Mesendoderm (in vitro differentiated cells): ENCODE measurements around the gene SH2D3A.

Experiments used
- DNase-seq: peaks from one replicate; pipeline ENCODE4 v3.0.0; 2013
- H2AK5ac ChIP-seq: 2 replicates; pipeline ENCODE4 v1.6.1; 2013; ENCODE audit warnings: low read length, inconsistent platforms
- H2BK120ac ChIP-seq: 2 replicates; pipeline ENCODE4 v1.6.1; 2013; ENCODE audit warnings: low read depth, mild to moderate bottlenecking, low read length, moderate library complexity, mixed read lengths
- H2BK15ac ChIP-seq: replicated peaks from 2 replicates; pipeline ENCODE4 v1.6.1; 2013; ENCODE audit warnings: low read depth, mild to moderate bottlenecking, moderate library complexity
- H2BK5ac ChIP-seq: 2 replicates; pipeline ENCODE4 v1.6.1; 2013; ENCODE audit warnings: low read length, inconsistent platforms
- H3K18ac ChIP-seq: 2 replicates; pipeline ENCODE4 v1.6.1; 2013; ENCODE audit warnings: mild to moderate bottlenecking, low read length, mixed read lengths
- H3K23ac ChIP-seq: one replicate; pipeline ENCODE4 v1.6.1; 2013; ENCODE audit warnings: low read length
- H3K27ac ChIP-seq: 2 replicates; pipeline ENCODE4 v1.5.1; 2013; ENCODE audit warnings: low read depth, mild to moderate bottlenecking, inconsistent platforms, low read length, moderate library complexity
- H3K27me3 ChIP-seq: 2 replicates; pipeline ENCODE4 v1.6.1; 2013; ENCODE audit warnings: low read length, control low read depth, mild to moderate bottlenecking, inconsistent platforms; ENCODE audit not compliant: insufficient read depth, poor library complexity
- H3K36me3 ChIP-seq: 2 replicates; pipeline ENCODE4 v1.6.1; 2013; ENCODE audit warnings: low read length, inconsistent platforms; ENCODE audit not compliant: control insufficient read depth, insufficient read depth
- H3K4ac ChIP-seq: one replicate; pipeline ENCODE4 v1.6.1; 2013; ENCODE audit warnings: low read depth, mild to moderate bottlenecking, low read length, moderate library complexity
- H3K4me1 ChIP-seq: 2 replicates; pipeline ENCODE4 v1.6.1; 2013; ENCODE audit warnings: low read depth, low read length, inconsistent platforms; ENCODE audit not compliant: control insufficient read depth
- H3K4me2 ChIP-seq: 2 replicates; pipeline ENCODE4 v1.6.1; 2013; ENCODE audit warnings: low read length
- H3K4me3 ChIP-seq: 2 replicates; pipeline ENCODE4 v1.5.1; 2013; ENCODE audit warnings: mild to moderate bottlenecking, low read length
- H3K56ac ChIP-seq: one replicate; pipeline ENCODE4 v1.6.1; 2013; ENCODE audit warnings: low read length
- H3K79me1 ChIP-seq: 2 replicates; pipeline ENCODE4 v1.6.1; 2013; ENCODE audit warnings: low read length, inconsistent platforms
- H3K79me2 ChIP-seq: 2 replicates; pipeline ENCODE4 v1.6.1; 2013; ENCODE audit warnings: mild to moderate bottlenecking, low read length; ENCODE audit not compliant: control insufficient read depth, insufficient read depth
- H3K9ac ChIP-seq: 2 replicates; pipeline ENCODE4 v1.6.1; 2013; ENCODE audit warnings: low read length, inconsistent platforms
- H4K5ac ChIP-seq: one replicate; pipeline ENCODE4 v1.6.1; 2013; ENCODE audit warnings: low read length
- H4K8ac ChIP-seq: one replicate; pipeline ENCODE4 v1.6.1; 2013; ENCODE audit warnings: low read depth, mild to moderate bottlenecking, control low read depth, low read length, moderate library complexity
- WGBS: extraction: QIAGEN DNeasy Blood & Tissue Kit; methylation state at CpG from one replicate; pipeline ENCODE4 v1.1.7; 2013; ENCODE audit warnings: low lambda C conversion rate, missing lambda C conversion rate; ENCODE audit not compliant: insufficient coverage; ENCODE audit errors: extremely low coverage; 5-methylcytosine and 5-hydroxymethylcytosine counted together

Gene SH2D3A

DNA sequence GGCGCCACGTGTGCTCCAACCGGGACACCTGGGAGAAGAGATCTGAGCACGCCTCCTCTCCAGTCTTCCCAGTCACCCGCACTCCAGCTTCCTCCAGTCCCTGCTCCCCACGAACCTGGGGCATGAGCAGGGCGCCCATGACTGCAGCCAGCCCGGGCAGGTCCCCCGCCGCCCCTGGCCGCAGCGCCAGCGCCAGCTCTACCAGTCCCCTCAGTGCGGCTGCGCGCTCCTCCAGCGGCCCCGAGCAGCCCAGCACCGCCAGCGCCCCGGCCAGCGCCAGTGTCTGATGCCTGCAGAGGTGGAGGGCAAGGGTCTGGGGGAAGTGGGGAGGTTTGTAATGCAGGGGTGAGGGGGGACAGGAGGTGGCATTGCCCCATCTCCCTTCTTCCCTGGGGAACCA, 13.1 kb downstream of the SH2D3A start:
- Histone ChIP-seq H3K4me1 (no peaks in the 10 kb centered on the region), H3K4me3 (no peak overlapping the region), H2AK5ac (no peak overlapping the region), H3K27me3 (no peaks in the 10 kb centered on the region), H3K79me2 (no peaks in the 10 kb centered on the region), H3K4me2 (no peak overlapping the region), H3K9ac (no peak overlapping the region), H3K23ac (no peak overlapping the region), H3K79me1 (no peaks in the 10 kb centered on the region), H2BK5ac (no peak overlapping the region), H4K5ac (no peak overlapping the region), H3K56ac (no peak overlapping the region), H3K36me3 (peaks cover 10% of the 10 kb centered on the region), H4K8ac (no peak overlapping the region), H2BK15ac (no peak overlapping the region), H3K27ac (no peak overlapping the region), H2BK120ac (no peak overlapping the region), H3K4ac (no peak overlapping the region), H3K18ac (no peak overlapping the region)
- WGBS, result no CpG with 5 or more reads among the region's 22 CpGs
- DNase-seq, result no peak

DNA sequence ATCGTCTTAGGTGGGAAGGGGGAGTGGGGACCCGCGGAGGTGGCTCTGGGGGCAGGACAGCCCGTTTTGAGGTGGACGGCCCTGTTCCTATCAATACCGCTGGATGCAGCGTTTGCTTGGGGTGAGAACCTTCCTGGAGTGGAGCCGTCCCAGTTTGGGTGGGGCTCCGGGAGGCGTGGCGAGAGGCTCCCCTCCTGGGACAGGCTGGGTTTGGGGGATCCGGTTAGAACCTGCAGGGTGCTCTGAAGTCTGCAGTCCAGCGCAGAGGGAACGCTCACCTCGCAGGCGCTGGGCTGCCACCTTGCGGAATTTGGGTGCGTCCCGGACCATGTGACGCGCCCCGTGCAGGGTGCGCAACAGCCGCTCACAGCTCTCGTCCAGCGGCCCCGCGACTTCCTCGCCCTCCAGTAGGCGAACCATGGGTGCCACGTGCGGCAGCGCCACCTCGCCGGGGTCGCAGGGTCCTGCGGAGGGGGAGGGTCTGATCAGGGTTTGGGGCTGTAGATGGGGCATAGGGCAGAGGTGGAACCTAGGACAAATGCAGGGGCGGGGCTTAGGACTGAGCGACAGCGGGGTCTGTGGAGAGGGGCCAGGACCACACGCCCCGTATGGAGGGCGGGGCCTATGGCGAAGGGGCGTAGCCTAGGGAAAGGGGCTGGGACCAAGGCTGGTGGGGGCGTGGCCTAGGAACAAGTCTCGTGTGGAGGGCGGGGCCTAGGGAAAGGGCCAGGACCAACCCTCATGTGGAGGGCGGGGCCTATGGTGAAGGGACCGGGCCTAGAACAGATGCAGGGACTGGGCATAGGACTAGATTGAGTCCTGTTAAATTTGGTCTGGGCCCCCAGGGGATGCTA, 13.8 kb downstream of the SH2D3A start:
- Histone ChIP-seq H3K4me2 (peak overlapping the region; percentile 46), H4K5ac (no peak overlapping the region), H4K8ac (no peak overlapping the region), H2BK5ac (no peak overlapping the region), H2BK120ac (no peak overlapping the region), H3K18ac (peak overlapping the region; percentile 19), H3K23ac (no peak overlapping the region), H3K4me1 (no peaks in the 10 kb centered on the region), H3K9ac (peak overlapping the region; percentile 67), H3K79me2 (no peaks in the 10 kb centered on the region), H2BK15ac (no peak overlapping the region), H3K79me1 (no peaks in the 10 kb centered on the region), H3K27ac (peak overlapping the region; percentile 63), H2AK5ac (no peak overlapping the region), H3K4me3 (no peak overlapping the region), H3K56ac (peak overlapping the region; percentile 84), H3K27me3 (no peaks in the 10 kb centered on the region), H3K4ac (no peak overlapping the region), H3K36me3 (peaks cover 10% of the 10 kb centered on the region)
- peak; percentile 97 for DNase-seq
- no CpG with 5 or more reads among the region's 50 CpGs for WGBS

DNA sequence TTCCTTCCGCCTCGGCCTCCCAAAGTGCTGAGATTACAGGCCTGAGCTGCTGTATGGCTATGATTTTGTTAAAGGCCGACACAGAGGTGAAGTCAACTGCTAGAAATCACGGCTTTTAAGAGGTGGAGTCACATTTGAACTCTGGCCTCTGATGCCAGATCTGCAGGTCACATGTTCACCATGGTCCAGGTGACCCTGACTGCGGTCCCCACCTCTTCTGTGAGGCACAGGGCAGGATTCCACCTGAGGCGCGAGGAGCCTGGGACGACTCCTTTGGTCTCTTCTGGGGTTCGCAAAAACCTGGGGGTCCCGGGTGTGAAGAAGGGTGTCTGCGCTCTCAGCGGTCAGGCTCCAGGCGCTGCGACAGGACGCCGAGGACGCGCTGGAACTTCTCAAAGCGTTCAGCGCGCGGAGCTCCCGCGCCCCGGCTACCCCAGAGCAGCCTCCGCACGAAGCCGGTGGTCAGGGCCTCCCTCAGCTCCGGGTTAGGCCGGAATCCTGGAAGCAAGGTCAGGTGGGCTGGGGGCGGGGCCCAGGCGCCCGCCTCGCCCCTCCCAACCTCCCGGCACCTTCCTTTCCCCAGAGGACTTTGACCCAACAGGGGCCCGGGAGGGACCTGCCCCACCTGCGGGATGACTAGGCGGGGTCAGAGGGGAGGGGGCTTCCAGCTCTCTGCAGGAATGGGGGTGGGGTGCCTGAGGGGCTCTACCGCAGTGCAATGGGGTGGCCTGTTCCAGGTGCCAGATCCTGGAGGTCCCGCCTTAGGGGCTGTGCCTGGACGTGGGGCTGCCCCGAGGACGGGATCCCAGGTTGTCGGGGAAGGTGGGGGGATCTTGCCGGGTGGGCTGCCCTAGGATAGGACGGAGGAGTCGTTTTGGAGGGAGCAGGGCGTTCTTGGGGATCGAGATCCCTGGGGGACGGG, 14.7 kb downstream of the SH2D3A start:
- no CpG with 5 or more reads among the region's 50 CpGs for WGBS
- peak overlapping the region; percentile 63 for H3K27ac ChIP-seq

DNA sequence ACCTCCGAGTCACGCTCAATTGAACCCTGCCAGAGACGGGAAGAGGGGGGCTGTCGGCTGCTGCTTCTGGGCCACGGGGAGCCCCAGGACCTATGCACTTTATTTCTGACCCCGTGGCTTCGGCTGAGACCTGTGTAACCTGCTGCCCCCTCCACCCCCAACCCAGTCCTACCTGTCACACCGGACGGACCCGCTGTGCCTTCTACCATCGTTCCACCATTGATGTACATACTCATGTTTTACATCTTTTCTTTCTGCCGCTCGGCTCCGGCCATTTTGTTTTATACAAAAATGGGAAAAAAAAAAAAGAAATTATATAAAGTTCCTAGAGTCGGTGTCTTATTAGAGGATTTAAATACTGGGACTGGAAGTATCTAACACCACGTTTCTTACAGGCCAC, 16.0 kb downstream of the SH2D3A start:
- Histone ChIP-seq H3K79me1 (peaks cover 2% of the 10 kb centered on the region), H3K18ac (no peak overlapping the region), H3K4me3 (no peak overlapping the region), H3K27ac (no peak overlapping the region), H3K4me1 (no peaks in the 10 kb centered on the region), H4K5ac (no peak overlapping the region), H3K36me3 (peaks cover 23% of the 10 kb centered on the region), H3K23ac (no peak overlapping the region), H2BK15ac (no peak overlapping the region), H3K56ac (no peak overlapping the region), H3K27me3 (no peaks in the 10 kb centered on the region), H3K79me2 (no peaks in the 10 kb centered on the region), H3K4ac (no peak overlapping the region), H2BK120ac (no peak overlapping the region), H2BK5ac (no peak overlapping the region), H2AK5ac (no peak overlapping the region), H3K4me2 (no peak overlapping the region), H4K8ac (no peak overlapping the region), H3K9ac (no peak overlapping the region)
- no CpG with 5 or more reads among the region's 16 CpGs for WGBS
- no peak for DNase-seq

More for the DNA sequence above, 14.7 kb downstream of the SH2D3A start:
- no peak overlapping the region for H2BK120ac ChIP-seq
- H3K56ac ChIP-seq, result peak overlapping the region; percentile 84
- DNase-seq, result peak; percentile 86
- H3K4me2 ChIP-seq, result peak overlapping the region; percentile 46
- H2AK5ac ChIP-seq, result no peak overlapping the region
- H3K9ac ChIP-seq, result peak overlapping the region; percentile 67
- peak overlapping the region; percentile 19 for H3K18ac ChIP-seq
- H4K5ac ChIP-seq, result no peak overlapping the region
- H3K4me1 ChIP-seq, result no peaks in the 10 kb centered on the region
- no peak overlapping the region for H3K23ac ChIP-seq
- H3K4ac ChIP-seq, result no peak overlapping the region
- no peak overlapping the region for H3K4me3 ChIP-seq
- H3K36me3 ChIP-seq, result peaks cover 13% of the 10 kb centered on the region
- H3K27me3 ChIP-seq, result no peaks in the 10 kb centered on the region
- H4K8ac ChIP-seq, result no peak overlapping the region
- no peak overlapping the region for H2BK15ac ChIP-seq
- H2BK5ac ChIP-seq, result no peak overlapping the region
- H3K79me2 ChIP-seq, result no peaks in the 10 kb centered on the region
- no peaks in the 10 kb centered on the region for H3K79me1 ChIP-seq

DNA sequence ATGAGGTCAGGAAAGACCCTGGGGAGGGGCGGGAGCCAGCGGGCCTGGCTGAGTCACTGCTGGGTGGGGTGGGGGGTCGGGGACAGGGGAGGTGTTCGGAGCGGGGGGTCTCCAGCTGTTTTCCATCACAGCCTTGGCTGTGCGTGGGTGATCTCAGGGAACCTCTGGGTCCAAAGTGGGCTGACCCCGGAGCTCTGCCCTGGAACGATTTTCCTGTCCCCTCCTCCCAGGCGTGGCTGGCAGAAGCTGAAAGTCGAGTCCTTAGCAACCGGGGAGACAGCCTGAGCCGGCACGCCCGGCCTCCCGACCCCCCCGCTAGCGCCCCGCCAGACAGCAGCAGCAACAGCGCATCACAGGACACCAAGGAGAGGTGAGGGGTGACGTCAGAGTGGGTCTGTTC, 17.2 kb downstream of the SH2D3A start:
- Histone ChIP-seq H3K4me1 (no peaks in the 10 kb centered on the region), H2BK15ac (no peak overlapping the region), H3K9ac (no peak overlapping the region), H3K4ac (no peak overlapping the region), H3K27me3 (no peaks in the 10 kb centered on the region), H3K79me2 (no peaks in the 10 kb centered on the region), H2BK5ac (no peak overlapping the region), H4K5ac (no peak overlapping the region), H3K4me2 (no peak overlapping the region), H3K18ac (no peak overlapping the region), H4K8ac (no peak overlapping the region), H3K56ac (no peak overlapping the region), H2BK120ac (no peak overlapping the region), H3K4me3 (no peak overlapping the region), H3K36me3 (peaks cover 29% of the 10 kb centered on the region), H2AK5ac (no peak overlapping the region), H3K23ac (no peak overlapping the region), H3K79me1 (peaks cover 3% of the 10 kb centered on the region), H3K27ac (no peak overlapping the region)
- no CpG with 5 or more reads among the region's 20 CpGs for WGBS
- DNase-seq, result no peak
